HEK293T (cell line): ENCODE measurements around the gene ATF7.

ENCODE experiments used
- CTCF ChIA-PET: fragments of 350-600 bp; formaldehyde crosslinking; extraction: SDS; loops from one replicate; lab custom pipeline; 2021; ENCODE audit warnings: antibody characterized with exemption, inconsistent platforms; lab: Yijun Ruan, JAX
- POLR2A ChIA-PET: fragments of 350-600 bp; formaldehyde crosslinking; extraction: SDS; loops from one replicate; lab custom pipeline; 2020; ENCODE audit warnings: antibody characterized with exemption, inconsistent platforms; lab: Yijun Ruan, JAX
- DNase-seq: peaks from one replicate; pipeline ENCODE4 v3.0.0; 2012; ENCODE audit warnings: mixed read lengths; ENCODE audit errors: extremely low spot score
- ARNT ChIP-seq: fragments of 450-650 bp; IDR thresholded peaks from 2 replicates; pipeline ENCODE4 v1.6.1; 2017; ENCODE audit warnings: mild to moderate bottlenecking
- BHLHE40 ChIP-seq: fragments of 450-650 bp; IDR thresholded peaks from 2 replicates; pipeline ENCODE4 v1.6.1; 2016; ENCODE audit warnings: mild to moderate bottlenecking, moderate library complexity, borderline replicate concordance
- CTBP1 ChIP-seq: fragments of 450-650 bp; IDR thresholded peaks from 2 replicates; pipeline ENCODE4 v1.6.1; 2016; ENCODE audit warnings: borderline replicate concordance
- ELF4 ChIP-seq: fragments of 450-650 bp; IDR thresholded peaks from 2 replicates; pipeline ENCODE4 v1.6.1; 2017; ENCODE audit warnings: antibody characterized with exemption
- FOXA1 ChIP-seq: fragments of 450-650 bp; IDR thresholded peaks from 2 replicates; pipeline ENCODE4 v1.6.1; 2016; ENCODE audit warnings: mild to moderate bottlenecking
- FOXK2 ChIP-seq: fragments of 450-650 bp; IDR thresholded peaks from 2 replicates; pipeline ENCODE4 v1.6.1; 2016; ENCODE audit warnings: mild to moderate bottlenecking
- FOXM1 ChIP-seq: fragments of 450-650 bp; IDR thresholded peaks from 2 replicates; pipeline ENCODE4 v1.6.1; 2017; ENCODE audit warnings: mild to moderate bottlenecking, borderline replicate concordance
- HDGF ChIP-seq: fragments of 450-650 bp; IDR thresholded peaks from 2 replicates; pipeline ENCODE4 v1.6.1; 2017; ENCODE audit warnings: antibody characterized with exemption, borderline replicate concordance
- L3MBTL2 ChIP-seq: fragments of 450-650 bp; conservative IDR thresholded peaks from 2 replicates; pipeline ENCODE4 v1.6.1; 2016; ENCODE audit warnings: mild to moderate bottlenecking
- LEF1 ChIP-seq: fragments of 450-650 bp; IDR thresholded peaks from 2 replicates; pipeline ENCODE4 v1.6.1; 2017; ENCODE audit warnings: mild to moderate bottlenecking, borderline replicate concordance
- NFRKB ChIP-seq: fragments of 450-650 bp; IDR thresholded peaks from 2 replicates; pipeline ENCODE4 v1.6.1; 2016; ENCODE audit warnings: mild to moderate bottlenecking, moderate library complexity
- PKNOX1 ChIP-seq: fragments of 450-650 bp; IDR thresholded peaks from 2 replicates; pipeline ENCODE4 v1.6.1; 2016
- SP1 ChIP-seq: fragments of 450-650 bp; IDR thresholded peaks from 2 replicates; pipeline ENCODE4 v1.6.1; 2017
- SUZ12 ChIP-seq: fragments of 450-650 bp; IDR thresholded peaks from 2 replicates; pipeline ENCODE4 v1.6.1; 2016; ENCODE audit warnings: mild to moderate bottlenecking
- TARDBP ChIP-seq: fragments of 450-650 bp; IDR thresholded peaks from 2 replicates; pipeline ENCODE4 v1.6.1; 2016
- ZNF384 ChIP-seq: fragments of 450-650 bp; IDR thresholded peaks from 2 replicates; pipeline ENCODE4 v1.6.1; 2016

Gene ATF7

GRCh38 chr12:53626702-53627169, 554 bp upstream of the ATF7 start:
- no peak for DNase-seq
- ChIA-PET CTCF (interaction anchor here (1.0 kb wide), 1 partner anchor 36 kb away, joined by 3 read pairs; no protein-coding TSS in a partner anchor), POLR2A (interaction anchor here (0.8 to 6.6 kb wide), 6 partner anchors 8 to 281 kb away, joined by 3 to 71 read pairs (median 3); partner anchors contain the start of gene ATP5MC2)
- TF ChIP-seq ELF4 (no peak), FOXA1 (no peak), SP1 (no peak), PKNOX1 (no peak), FOXK2 (no peak), LEF1 (no peak)

DNA sequence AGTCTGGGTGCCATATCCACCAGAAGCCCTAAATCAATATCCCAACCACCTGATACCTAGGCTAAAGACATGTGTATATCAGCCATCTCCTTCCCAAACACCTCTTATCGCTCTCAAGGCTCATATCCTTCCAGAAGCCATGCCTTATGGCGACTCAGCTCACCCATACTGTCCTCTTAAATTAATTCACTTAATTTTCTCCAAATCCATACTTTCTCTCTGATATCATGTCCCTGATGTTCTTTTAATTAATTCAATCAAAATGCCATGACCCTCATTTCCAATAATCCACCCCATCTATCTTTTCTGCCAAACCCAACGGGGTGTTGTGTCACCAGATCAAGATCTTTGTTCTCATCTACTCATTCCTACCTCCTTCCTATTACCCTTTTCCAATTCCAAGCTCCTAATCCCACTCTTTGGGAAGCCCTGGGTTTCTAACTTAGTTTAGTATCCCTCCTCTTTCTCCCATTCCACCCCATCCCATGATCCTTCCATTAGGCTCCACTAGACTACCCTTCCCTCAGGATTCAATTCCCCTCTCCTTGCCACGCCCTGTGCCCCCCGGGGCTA, 723 bp downstream of the ATF7 start:
- TF ChIP-seq SP1 = no peak
- TF ChIP-seq TARDBP = no peak
- no peak for TF ChIP-seq LEF1
- TF ChIP-seq L3MBTL2 = no peak
- TF ChIP-seq ARNT = no peak
- no peak for TF ChIP-seq ELF4
- no peak for TF ChIP-seq NFRKB
- TF ChIP-seq FOXK2 = no peak
- no peak for TF ChIP-seq SUZ12
- TF ChIP-seq FOXM1 = no peak
- TF ChIP-seq BHLHE40 = no peak
- TF ChIP-seq ZNF384 = no peak
- no peak for TF ChIP-seq HDGF
- TF ChIP-seq PKNOX1 = no peak
- no peak for TF ChIP-seq FOXA1
- TF ChIP-seq CTBP1 = no peak
- CTCF ChIA-PET = interaction anchor here (1.0 kb wide), 1 partner anchor 37 kb away, joined by 3 read pairs; no protein-coding TSS in a partner anchor
- POLR2A ChIA-PET = interaction anchor here (0.6 to 6.6 kb wide), 7 partner anchors 12 to 280 kb away, joined by 3 to 71 read pairs (median 3); partner anchors contain the start of gene ATP5MC2
- no peak for DNase-seq

- TF ChIP-seq BHLHE40 (no peak), NFRKB (no peak), ZNF384 (no peak), PKNOX1 (no peak), L3MBTL2 (no peak), CTBP1 (no peak), FOXM1 (no peak), HDGF (no peak), ELF4 (no peak), SP1 (no peak), ARNT (no peak), TARDBP (no peak), SUZ12 (no peak), FOXA1 (no peak), FOXK2 (no peak)
- POLR2A ChIA-PET = interaction anchor here (0.8 to 6.6 kb wide), 3 partner anchors 51 to 245 kb away, joined by 3 to 71 read pairs (median 4); partner anchors contain the start of genes ATP5MC2 and SP1
- CTCF ChIA-PET = no interaction called here
Measured at GRCh38 chr12:53624956-53625355, 1.2 kb downstream of the ATF7 start.

GRCh38 chr12:53624458-53624857, 1.7 kb downstream of the ATF7 start:
- ChIA-PET CTCF (interaction anchor here (0.6 kb wide), 1 partner anchor 542 kb away, joined by 3 read pairs; no protein-coding TSS in a partner anchor), POLR2A (interaction anchor here (0.6 to 6.6 kb wide), 4 partner anchors 52 to 245 kb away, joined by 3 to 71 read pairs (median 4); partner anchors contain the start of genes ATP5MC2 and SP1)
- DNase-seq = no peak
- TF ChIP-seq LEF1 = no peak
- TF ChIP-seq ELF4 = no peak
- TF ChIP-seq BHLHE40 = no peak
- TF ChIP-seq TARDBP = no peak
- TF ChIP-seq ARNT = no peak
- TF ChIP-seq FOXM1 = no peak
- no peak for TF ChIP-seq SUZ12
- no peak for TF ChIP-seq NFRKB
- no peak for TF ChIP-seq FOXK2
- no peak for TF ChIP-seq ZNF384
- TF ChIP-seq PKNOX1 = no peak
- TF ChIP-seq L3MBTL2 = no peak
- no peak for TF ChIP-seq HDGF

More at GRCh38 chr12:53624956-53625355, 1.2 kb downstream of the ATF7 start:
- no peak for DNase-seq
